ENCODE measurements around the gene SLC10A2.
"Not testable (repeated sequence)": the region's sequence is repeated elsewhere in the genome, so short reads cannot be mapped to it uniquely, and the experiment has no call there.

Gene SLC10A2

DNA sequence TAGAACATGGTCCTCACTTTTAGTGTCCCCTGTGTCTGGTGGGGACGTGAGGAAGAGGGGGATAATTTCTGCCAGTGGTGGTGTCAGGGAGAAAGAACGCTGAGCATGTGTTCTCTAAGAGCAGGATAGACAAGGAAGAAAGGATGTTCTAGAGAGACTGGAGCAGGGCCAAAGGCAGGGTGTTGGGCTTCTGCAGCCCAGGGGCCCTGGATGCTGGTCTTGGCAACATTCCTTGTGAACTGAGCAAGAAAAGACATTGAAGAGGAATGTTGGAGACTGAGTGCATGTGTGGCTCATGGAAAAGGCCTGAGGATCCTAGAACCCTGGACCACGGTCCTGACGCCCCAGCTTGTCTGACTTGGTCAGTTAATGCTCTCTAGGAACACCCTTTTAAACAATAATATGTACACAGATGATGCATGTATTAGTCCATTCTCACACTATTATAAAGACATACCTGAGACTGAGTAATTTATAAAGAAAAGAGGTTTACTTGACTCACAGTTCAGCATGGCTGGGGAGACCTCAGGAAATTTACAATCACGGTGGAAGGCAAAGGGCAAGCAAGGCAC lies 33.6 kb upstream of the SLC10A2 start:
- H3K27ac ChIP-seq, result no peak overlapping the region
- TF ChIP-seq, protein P1, sequence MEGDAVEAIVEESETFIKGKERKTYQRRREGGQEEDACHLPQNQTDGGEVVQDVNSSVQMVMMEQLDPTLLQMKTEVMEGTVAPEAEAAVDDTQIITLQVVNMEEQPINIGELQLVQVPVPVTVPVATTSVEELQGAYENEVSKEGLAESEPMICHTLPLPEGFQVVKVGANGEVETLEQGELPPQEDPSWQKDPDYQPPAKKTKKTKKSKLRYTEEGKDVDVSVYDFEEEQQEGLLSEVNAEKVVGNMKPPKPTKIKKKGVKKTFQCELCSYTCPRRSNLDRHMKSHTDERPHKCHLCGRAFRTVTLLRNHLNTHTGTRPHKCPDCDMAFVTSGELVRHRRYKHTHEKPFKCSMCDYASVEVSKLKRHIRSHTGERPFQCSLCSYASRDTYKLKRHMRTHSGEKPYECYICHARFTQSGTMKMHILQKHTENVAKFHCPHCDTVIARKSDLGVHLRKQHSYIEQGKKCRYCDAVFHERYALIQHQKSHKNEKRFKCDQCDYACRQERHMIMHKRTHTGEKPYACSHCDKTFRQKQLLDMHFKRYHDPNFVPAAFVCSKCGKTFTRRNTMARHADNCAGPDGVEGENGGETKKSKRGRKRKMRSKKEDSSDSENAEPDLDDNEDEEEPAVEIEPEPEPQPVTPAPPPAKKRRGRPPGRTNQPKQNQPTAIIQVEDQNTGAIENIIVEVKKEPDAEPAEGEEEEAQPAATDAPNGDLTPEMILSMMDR (conservative IDR thresholded peaks at IDR 0.05), result no peak

DNA sequence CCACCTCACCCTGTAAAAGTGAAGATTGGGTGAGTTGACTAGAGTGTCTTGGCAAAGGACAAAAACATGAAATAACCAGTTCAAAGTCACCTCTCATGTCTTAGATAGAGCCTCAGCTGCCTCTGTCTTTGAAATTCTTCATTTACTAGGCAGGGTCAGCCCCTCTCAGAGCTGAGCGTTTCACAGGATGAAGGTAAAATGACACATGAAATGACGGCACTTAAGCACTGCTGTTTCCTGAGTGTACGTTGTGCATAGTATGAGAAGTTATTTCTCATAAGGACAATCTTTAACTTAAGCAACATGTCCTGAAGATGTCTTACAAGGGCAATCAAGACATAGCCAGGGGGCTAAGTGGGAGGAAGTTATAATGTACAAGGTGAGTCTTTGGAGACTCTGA lies 32.3 kb upstream of the SLC10A2 start:
- TF ChIP-seq, protein P1 (conservative IDR thresholded peaks at IDR 0.05), result no peak

DNA sequence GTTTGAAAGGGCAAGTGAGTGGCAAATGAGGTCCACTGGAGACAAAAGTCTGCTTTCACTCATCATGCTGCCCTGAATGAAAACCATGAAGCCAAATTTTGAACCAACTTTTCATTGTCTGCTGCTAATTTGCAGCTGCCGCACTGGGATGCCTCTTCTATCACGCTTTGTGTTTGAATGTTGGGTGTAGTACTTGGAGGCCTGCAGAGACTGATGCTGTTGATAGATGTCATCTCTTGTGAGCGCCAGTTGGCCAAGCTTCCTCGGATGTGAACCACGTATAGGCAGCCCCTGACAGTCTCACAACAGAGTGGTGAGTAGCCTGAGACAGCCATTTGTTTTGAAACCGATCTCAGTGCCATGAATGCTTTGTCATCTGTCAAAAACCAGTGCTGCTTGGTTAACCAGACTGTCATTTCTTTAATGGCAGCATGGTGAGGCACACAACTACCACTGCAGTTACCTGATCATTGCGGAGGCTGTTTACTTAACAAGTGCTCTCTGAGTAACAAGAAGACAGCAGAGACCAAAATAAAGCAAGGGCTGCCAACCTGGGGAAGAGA lies 31.2 kb upstream of the SLC10A2 start:
- no peak overlapping the region for H3K27ac ChIP-seq
- TF ChIP-seq, protein P1 (conservative IDR thresholded peaks at IDR 0.05), result no peak

More for the DNA sequence above, 32.3 kb upstream of the SLC10A2 start:
- no peak overlapping the region for H3K27ac ChIP-seq

DNA sequence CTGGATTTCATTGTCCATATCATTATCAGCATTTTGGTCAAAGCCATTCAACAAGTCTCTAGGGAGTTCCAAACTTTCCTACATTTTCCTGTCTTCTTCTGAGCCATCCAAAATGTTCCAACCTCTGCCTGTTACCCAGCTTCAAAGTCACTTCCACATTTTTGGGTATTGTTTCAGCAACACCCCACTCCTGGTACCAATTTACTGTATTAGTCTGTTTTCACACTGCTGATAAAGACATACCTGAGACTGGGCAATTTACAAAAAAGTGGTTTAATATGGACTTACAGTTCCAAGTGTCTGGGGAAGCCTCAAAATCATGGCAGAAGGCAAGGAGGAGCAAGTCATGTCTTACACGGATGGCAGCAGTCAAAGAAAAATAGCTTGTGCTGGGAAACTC lies 27.4 kb upstream of the SLC10A2 start:
- not testable (repeated sequence) for H3K27ac ChIP-seq

DNA sequence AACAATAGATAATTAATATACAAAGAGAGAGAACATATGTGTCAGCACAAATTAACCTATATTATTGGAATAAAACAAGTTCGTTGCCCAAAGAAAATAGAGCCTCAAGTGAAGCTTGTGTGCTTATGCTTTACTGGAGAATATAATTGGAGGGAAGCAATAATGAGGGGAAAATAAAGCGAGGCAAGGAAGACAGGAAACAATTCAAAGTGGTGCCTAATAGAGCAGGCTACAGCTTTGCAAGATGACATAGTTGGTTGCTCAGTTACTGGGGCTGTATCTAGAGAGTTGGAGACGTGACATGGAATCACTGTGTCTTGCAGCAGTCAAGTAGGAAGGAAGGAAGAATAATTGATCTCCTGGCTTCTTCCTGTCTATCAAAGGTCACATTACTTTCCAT lies 21.1 kb upstream of the SLC10A2 start:
- no peak overlapping the region for H3K27ac ChIP-seq
- TF ChIP-seq, protein P1 (conservative IDR thresholded peaks at IDR 0.05), result no peak

DNA sequence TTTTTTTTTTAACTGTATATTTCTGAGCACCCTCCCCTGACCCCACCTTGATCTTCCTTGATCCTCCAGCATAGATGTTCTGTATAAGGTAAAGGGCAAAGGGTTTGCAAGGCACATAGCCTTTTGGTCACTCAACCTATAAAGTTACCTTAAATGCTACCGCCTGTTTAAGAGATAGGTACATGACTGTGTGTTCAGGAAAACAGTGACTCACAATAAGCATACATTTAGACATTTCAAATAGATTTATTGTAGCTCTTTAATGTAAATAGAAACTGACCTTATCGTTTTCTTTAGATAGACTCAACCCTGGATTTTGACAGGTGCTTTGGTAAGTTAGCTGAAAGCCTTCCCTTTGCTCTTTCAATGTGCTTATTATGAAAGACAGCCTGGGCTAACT lies 15.2 kb upstream of the SLC10A2 start:
- TF ChIP-seq, protein P1 (conservative IDR thresholded peaks at IDR 0.05), result no peak
- no peak overlapping the region for H3K27ac ChIP-seq

DNA sequence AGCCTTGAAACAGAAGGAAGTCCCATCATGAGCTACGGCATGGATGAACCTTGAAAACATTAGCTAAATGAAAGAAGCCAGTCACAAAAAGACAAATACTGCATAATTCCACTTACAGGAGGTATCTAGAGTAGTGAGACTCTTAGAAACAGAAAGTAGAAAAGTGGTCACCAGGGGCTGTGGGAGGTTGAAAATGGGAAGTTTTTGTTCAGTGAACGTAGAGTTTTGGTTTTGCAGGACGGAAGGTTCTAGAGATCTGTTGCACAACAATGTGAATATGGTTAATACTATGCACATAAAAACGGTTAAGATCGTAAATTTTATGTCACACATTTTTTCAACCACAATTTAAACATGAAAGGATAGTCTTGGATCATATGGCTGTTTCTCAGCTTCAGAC lies 11.9 kb upstream of the SLC10A2 start:
- H3K27ac ChIP-seq, result no peak overlapping the region
- TF ChIP-seq, protein P1 (conservative IDR thresholded peaks at IDR 0.05), result no peak

DNA sequence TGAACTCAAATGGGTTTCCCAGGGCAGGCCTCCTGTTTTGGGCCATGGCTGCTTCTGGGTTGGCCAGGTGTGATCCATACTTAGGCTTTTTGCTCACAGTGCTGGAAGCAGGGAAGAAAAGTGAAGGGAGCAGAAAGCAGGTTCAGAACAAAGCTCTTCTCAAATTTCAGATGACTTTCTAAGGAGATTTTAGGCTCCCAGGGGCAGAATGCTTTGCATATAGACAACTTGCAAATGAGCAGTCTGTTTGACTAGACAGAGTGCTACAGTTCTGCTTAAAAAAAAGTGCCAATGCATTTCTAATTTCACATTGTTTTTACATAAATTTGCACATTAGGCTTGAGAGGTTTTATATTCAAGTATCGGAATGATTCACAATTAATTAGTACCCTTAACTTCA lies 2.6 kb upstream of the SLC10A2 start:
- TF ChIP-seq, protein P1 (conservative IDR thresholded peaks at IDR 0.05), result no peak
- no peak overlapping the region for H3K27ac ChIP-seq
